OCI-LY3 (cell line): ENCODE data around the gene RIOK2.

ENCODE experiments used
- H2AFZ ChIP-seq: fragments of 200-600, 300-600 bp; shearing (Covaris generic); 2 replicates; pipeline ENCODE4 v1.6.0; 2014; ENCODE audit warnings: antibody characterized with exemption, low read depth, low read length
- H3K27ac ChIP-seq: fragments of 200-600, 300-600 bp; sonication (generic); 2 replicates; pipeline ENCODE4 v1.5.1; 2014; ENCODE audit warnings: mild to moderate bottlenecking, low read length, moderate library complexity, mixed read lengths
- H3K27me3 ChIP-seq: fragments of 200-600, 300-600 bp; sonication (generic); 2 replicates; pipeline ENCODE4 v1.6.1; 2014; ENCODE audit warnings: low read depth, low read length, mixed read lengths
- H3K36me3 ChIP-seq: fragments of 200-600, 300-600 bp; sonication (generic); replicated peaks from 2 replicates; pipeline ENCODE3; 2014; ENCODE audit warnings: low read depth, low read length, mixed read lengths
- H3K4me1 ChIP-seq: fragments of 300-600, 200-600 bp; sonication (generic); 2 replicates; pipeline ENCODE4 v1.6.1; 2014; ENCODE audit warnings: low read length, mixed read lengths
- H3K4me2 ChIP-seq: fragments of 200-600, 300-600 bp; sonication (generic); 2 replicates; pipeline ENCODE4 v1.6.1; 2014; ENCODE audit warnings: low read length, mixed read lengths
- H3K4me3 ChIP-seq: fragments of 300-600, 200-600 bp; sonication (generic); 2 replicates; pipeline ENCODE4 v1.5.1; 2014; ENCODE audit warnings: antibody characterized with exemption, mild to moderate bottlenecking, low read length, moderate library complexity
- H3K79me2 ChIP-seq: fragments of 300-600, 200-600 bp; shearing (Covaris generic); 2 replicates; pipeline ENCODE4 v1.6.1; 2014; ENCODE audit warnings: mild to moderate bottlenecking, low read length, mixed read lengths
- H3K9ac ChIP-seq: fragments of 300-600, 200-600 bp; shearing (Covaris generic); 2 replicates; pipeline ENCODE4 v1.6.0; 2014; ENCODE audit warnings: mild to moderate bottlenecking, low read length, moderate library complexity
- H3K9me3 ChIP-seq: fragments of 200-600, 300-600 bp; shearing (Covaris generic); 2 replicates; pipeline ENCODE4 v1.6.1; 2014; ENCODE audit warnings: low read length, mixed read lengths; ENCODE audit not compliant: insufficient read depth
- H4K20me1 ChIP-seq: fragments of 200-600, 300-600 bp; sonication (generic); 2 replicates; pipeline ENCODE4 v1.6.1; 2016; ENCODE audit warnings: low read length, mixed read lengths; ENCODE audit not compliant: insufficient read depth
- CTCF ChIP-seq: fragments of 200-600, 300-600 bp; sonication (generic); IDR thresholded peaks from 2 replicates; pipeline ENCODE4 v1.5.1; 2014; ENCODE audit warnings: antibody characterized with exemption, low read length, low read depth
- EZH2phosphoT487 ChIP-seq: fragments of 200-600 bp; shearing (Covaris generic); IDR thresholded peaks from 2 replicates; pipeline ENCODE4 v1.6.1; 2018; ENCODE audit warnings: antibody characterized with exemption, mixed run types, low read depth

The RIOK2 gene

GRCh38 chr5:97136475-97136874, 46.6 kb downstream of the RIOK2 start:
- Histone ChIP-seq H3K27ac (no peak overlapping the region), H3K79me2 (no peaks in the 10 kb centered on the region), H3K4me1 (peaks cover 4% of the 10 kb centered on the region; the same call in 1 of the 2 replicates), H3K4me2 (no peak overlapping the region), H3K36me3 (no peaks in the 10 kb centered on the region), H3K4me3 (no peak overlapping the region), H2AFZ (no peak overlapping the region), H4K20me1 (no peaks in the 10 kb centered on the region), H3K27me3 (0 out of 2 replicates have a peak, but pooled peaks cover 5% of the 10 kb centered on the region), H3K9me3 (no peaks in the 10 kb centered on the region), H3K9ac (no peak overlapping the region)
- TF ChIP-seq CTCF (no peak), EZH2phosphoT487 (no peak)

- Histone ChIP-seq H3K36me3 (no peaks in the 10 kb centered on the region), H4K20me1 (no peaks in the 10 kb centered on the region), H3K9ac (no peak overlapping the region), H2AFZ (no peak overlapping the region), H3K79me2 (no peaks in the 10 kb centered on the region), H3K4me2 (no peak overlapping the region), H3K9me3 (no peaks in the 10 kb centered on the region), H3K27ac (no peak overlapping the region), H3K4me1 (peaks cover 4% of the 10 kb centered on the region; the same call in 1 of the 2 replicates), H3K27me3 (no peaks in the 10 kb centered on the region), H3K4me3 (no peak overlapping the region)
- TF ChIP-seq CTCF (no peak), EZH2phosphoT487 (no peak)
Observed at GRCh38 chr5:97135868-97136267, 47.2 kb downstream of the RIOK2 start.

GRCh38 chr5:97134634-97135033, 48.4 kb downstream of the RIOK2 start:
- Histone ChIP-seq H3K36me3 (no peaks in the 10 kb centered on the region), H3K9me3 (no peaks in the 10 kb centered on the region), H2AFZ (no peak overlapping the region), H3K79me2 (no peaks in the 10 kb centered on the region), H3K27me3 (no peaks in the 10 kb centered on the region), H3K4me1 (no peaks in the 10 kb centered on the region), H3K9ac (no peak overlapping the region), H3K27ac (no peak overlapping the region), H3K4me2 (no peak overlapping the region), H3K4me3 (no peak overlapping the region), H4K20me1 (no peaks in the 10 kb centered on the region)
- TF ChIP-seq CTCF (no peak), EZH2phosphoT487 (no peak)

- Histone ChIP-seq H3K4me1 (no peaks in the 10 kb centered on the region), H3K27ac (no peak overlapping the region), H3K79me2 (no peaks in the 10 kb centered on the region), H3K27me3 (no peaks in the 10 kb centered on the region), H3K4me2 (no peak overlapping the region), H3K36me3 (no peaks in the 10 kb centered on the region), H3K9ac (no peak overlapping the region), H3K9me3 (no peaks in the 10 kb centered on the region), H2AFZ (no peak overlapping the region), H4K20me1 (no peaks in the 10 kb centered on the region), H3K4me3 (no peak overlapping the region)
- TF ChIP-seq EZH2phosphoT487 (no peak), CTCF (no peak)
Observed at GRCh38 chr5:97133101-97133500, 49.9 kb downstream of the RIOK2 start.
